Keratinocyte (primary cell): Measurements from ENCODE around the gene LCN10. TPM values are rescaled to one million over a fixed set of nuclear protein-coding genes. Genes with fewer than 3 reads are reported as not detected.

ENCODE experiments used
- DNase-seq: peaks from one replicate; pipeline ENCODE4 v3.0.0-alpha.2; 2011; ENCODE audit warnings: low read depth, missing footprints, low spot score
- FAIRE-seq: peaks from 2 replicates; lab custom pipeline; 2011; peaks lifted over from hg19 to GRCh38; lab: Jason Lieb, UNC
- H2AFZ ChIP-seq: 2 replicates; pipeline ENCODE4 v1.6.0; 2012; ENCODE audit warnings: low read length, control low read depth, inconsistent platforms; ENCODE audit not compliant: control insufficient read depth
- H3K27ac ChIP-seq: 2 replicates; pipeline ENCODE4 v1.5.1; 2011; ENCODE audit warnings: low read length; ENCODE audit not compliant: control insufficient read depth, insufficient read depth
- H3K27me3 ChIP-seq: 3 replicates; pipeline ENCODE4 v1.6.0; 2011; ENCODE audit warnings: low read length; ENCODE audit not compliant: control insufficient read depth, insufficient read depth; ENCODE audit errors: extremely low read depth
- H3K36me3 ChIP-seq, 2 experiments: 2 replicates in 1 of 2; 3 replicates in 1 of 2; pipeline ENCODE4 v1.5.1; 2011; ENCODE audit warnings: low read length in 2 of 2, mild to moderate bottlenecking in 1 of 2; ENCODE audit not compliant: control insufficient read depth in 2 of 2, insufficient read depth in 2 of 2; ENCODE audit errors: extremely low read depth in 1 of 2
- H3K4me1 ChIP-seq: 3 replicates; pipeline ENCODE4 v1.5.1; 2011; ENCODE audit warnings: low read length; ENCODE audit not compliant: control insufficient read depth, insufficient read depth; ENCODE audit errors: extremely low read depth
- H3K4me2 ChIP-seq: 3 replicates; pipeline ENCODE4 v1.6.0; 2011; ENCODE audit warnings: low read depth, low read length; ENCODE audit not compliant: control insufficient read depth, insufficient read depth; ENCODE audit errors: extremely low read depth
- H3K4me3 ChIP-seq, 3 experiments: fragments of 200-600 bp in 1 of 3; sonication (generic) in 1 of 3; 2 replicates in 2 of 3; 3 replicates in 1 of 3; pipeline ENCODE4 v1.5.1; 2011 to 2016; ENCODE audit warnings: low read length in 3 of 3, mild to moderate bottlenecking in 3 of 3, control low read depth in 2 of 3, inconsistent platforms in 1 of 3, low read depth in 1 of 3, mixed read lengths in 1 of 3, mixed run types in 1 of 3, moderate library complexity in 1 of 3; ENCODE audit not compliant: control insufficient read depth in 2 of 3, insufficient read depth in 2 of 3; ENCODE audit errors: extremely low read depth in 1 of 3
- H3K79me2 ChIP-seq: 2 replicates; pipeline ENCODE4 v1.6.0; 2012; ENCODE audit warnings: low read length; ENCODE audit not compliant: control insufficient read depth, insufficient read depth
- H3K9ac ChIP-seq: 3 replicates; pipeline ENCODE4 v1.6.0; 2011; ENCODE audit warnings: low read length; ENCODE audit not compliant: control insufficient read depth, insufficient read depth; ENCODE audit errors: extremely low read depth
- H3K9me1 ChIP-seq: 3 replicates; pipeline ENCODE4 v1.6.0; 2011; ENCODE audit warnings: low read length; ENCODE audit not compliant: control insufficient read depth, insufficient read depth; ENCODE audit errors: extremely low read depth
- H3K9me3 ChIP-seq: 2 replicates; pipeline ENCODE4 v1.5.1; 2012; ENCODE audit warnings: low read depth, low read length; ENCODE audit not compliant: control insufficient read depth
- H4K20me1 ChIP-seq: 3 replicates; pipeline ENCODE4 v1.6.0; 2011; ENCODE audit warnings: low read length; ENCODE audit not compliant: control insufficient read depth, insufficient read depth; ENCODE audit errors: extremely low read depth
- CTCF ChIP-seq, 3 experiments: IDR thresholded peaks in 1 of 3; conservative IDR thresholded peaks in 1 of 3; optimal IDR thresholded peaks in 1 of 3; 2 replicates in 2 of 3; 3 replicates in 1 of 3; pipeline versions ENCODE3 to v1.5.1; 2011; ENCODE audit warnings: low read length in 3 of 3, mild to moderate bottlenecking in 3 of 3, moderate library complexity in 2 of 3, control low read depth in 1 of 3, inconsistent platforms in 1 of 3; ENCODE audit not compliant: insufficient read depth in 2 of 3; ENCODE audit errors: extremely low read depth in 1 of 3
- EZH2 ChIP-seq: IDR thresholded peaks from one replicate; pipeline ENCODE4 v1.6.1; 2012; ENCODE audit warnings: inconsistent platforms, mild to moderate bottlenecking, low read length, moderate library complexity
- dilution Hi-C: fragments of 300-500 bp; cut with MboI; formaldehyde crosslinking; loops from one replicate; pipeline ENCODE4 v1.7.0; 2020; ENCODE audit warnings: low sequenced_read_pairs; ENCODE audit not compliant: extremely low pct_ligation_motif_present
- polyA plus RNA-seq, 5 experiments: library from polyadenylated mRNA; depleted of rRNA in 3 of 5; stranded (reverse) in 3 of 5; stranded (forward) in 1 of 5; unstranded in 1 of 5; fragments of >200 nt; gene quantifications; 1 replicate in 1 of 5; 2 replicates in 3 of 5; 3 replicates in 1 of 5; pipeline versions ENCODE4 v1.2.1 to v1.2.3, GENCODE V29; 2011 to 2012; ENCODE audit warnings: missing spikeins in 2 of 5, low read depth in 1 of 5, low replicate concordance in 1 of 5

LCN10 gene
- polyA plus RNA-seq, 1 donor (not counting 4 experiments of a cell fraction or from before 2014, with no cell fraction given) = not detected

- Histone ChIP-seq H3K9me3 (no peaks in the 10 kb centered on the region), H2AFZ (no peak overlapping the region), H3K4me2 (no peak overlapping the region), H4K20me1 (no peaks in the 10 kb centered on the region), H3K36me3 (no peaks in the 10 kb centered on the region), H3K9ac (no peak overlapping the region), H3K4me1 (no peaks in the 10 kb centered on the region), H3K79me2 (no peaks in the 10 kb centered on the region), H3K27me3 (peaks cover 24% of the 10 kb centered on the region), H3K9me1 (no peaks in the 10 kb centered on the region), H3K4me3 (no peak overlapping the region), H3K27ac (no peak overlapping the region)
- DNase-seq (no peak), FAIRE-seq (no peak)
- TF ChIP-seq CTCF (optimal IDR thresholded peaks at IDR 0.05 in 1 of 3, IDR thresholded peaks at IDR 0.05 in 1 of 3, conservative IDR thresholded peaks at IDR 0.05 in 1 of 3; ENCODE audit: extremely low read depth in 1 of 3, insufficient read depth in 2 of 3, low read length in 3 of 3) = no peak
- TF ChIP-seq EZH2 = no peak
- dilution Hi-C loops = no loop called here
These were observed 32.2 kb downstream of the LCN10 start for GRCh38 chr9:136710543-136710942.

GRCh38 chr9:136709454-136710109 is 33.2 kb downstream of the LCN10 start:
- DNase-seq = no peak
- dilution Hi-C loops = no loop called here
- Histone ChIP-seq H4K20me1 (no peaks in the 10 kb centered on the region), H3K9me3 (no peaks in the 10 kb centered on the region), H3K36me3 (no peaks in the 10 kb centered on the region), H3K9ac (no peak overlapping the region), H2AFZ (no peak overlapping the region), H3K9me1 (no peaks in the 10 kb centered on the region), H3K4me3 (no peak overlapping the region), H3K79me2 (no peaks in the 10 kb centered on the region), H3K27ac (no peak overlapping the region), H3K4me2 (no peak overlapping the region), H3K27me3 (peaks cover 24% of the 10 kb centered on the region), H3K4me1 (no peaks in the 10 kb centered on the region)
- no peak for FAIRE-seq
- no peak for TF ChIP-seq EZH2
- no peak for TF ChIP-seq CTCF (optimal IDR thresholded peaks at IDR 0.05 in 1 of 3, IDR thresholded peaks at IDR 0.05 in 1 of 3, conservative IDR thresholded peaks at IDR 0.05 in 1 of 3; ENCODE audit: extremely low read depth in 1 of 3, insufficient read depth in 2 of 3, low read length in 3 of 3)
